Cerebellar nuclear complex (tissue), 1 donor: ENCODE results near the gene INO80D.
"Not testable (repeated sequence)": the region's sequence is repeated elsewhere in the genome, so short reads cannot be mapped to it uniquely, and the experiment has no call there.

Source experiments
- DNase-seq, 2 experiments: peaks; one replicate each; lab custom pipeline; 2025; lab: John Stamatoyannopoulos, UW

The INO80D gene

GRCh38 chr2:206031162-206031784, 54.7 kb downstream of the INO80D start:
- no peak for DNase-seq

DNA sequence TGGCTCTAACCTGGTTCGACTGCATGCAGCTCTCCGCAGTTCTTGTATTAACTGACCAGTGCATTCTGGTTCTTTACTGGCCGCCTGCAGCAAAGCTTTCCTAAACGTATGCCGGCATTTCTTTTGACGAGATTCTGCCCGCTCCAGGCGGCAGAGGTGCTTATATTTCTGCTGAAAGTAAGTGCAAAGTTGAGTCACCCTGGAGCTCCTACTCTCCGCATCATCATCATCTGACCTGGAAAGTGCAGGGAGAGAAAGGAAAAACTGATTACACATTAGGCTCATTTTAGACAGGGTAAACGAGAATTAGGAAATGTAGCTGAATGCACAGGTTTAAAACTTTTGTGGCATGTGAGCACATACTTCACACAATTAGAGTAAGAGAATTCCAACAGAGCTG, 57.9 kb downstream of the INO80D start:
- no peak for DNase-seq

DNA sequence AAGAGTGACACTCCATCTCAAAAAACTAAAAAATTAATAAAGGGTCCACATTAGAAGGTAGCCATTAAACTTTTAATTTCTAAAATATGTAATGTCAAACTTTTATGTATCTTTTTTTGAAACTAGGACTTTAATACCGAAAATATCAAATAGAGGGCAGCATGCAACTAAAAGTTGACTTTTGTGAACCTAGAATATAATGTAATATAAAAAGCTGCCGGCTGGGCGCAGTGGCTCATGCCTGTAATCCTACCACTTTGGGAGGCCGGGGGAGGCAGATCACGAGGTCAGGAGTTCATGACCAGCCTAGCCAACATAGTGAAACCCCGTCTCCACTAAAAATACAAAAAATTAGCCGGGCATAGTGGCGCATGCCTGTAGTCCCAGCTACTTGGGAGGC, 62.8 kb downstream of the INO80D start:
- DNase-seq: no peak

DNA sequence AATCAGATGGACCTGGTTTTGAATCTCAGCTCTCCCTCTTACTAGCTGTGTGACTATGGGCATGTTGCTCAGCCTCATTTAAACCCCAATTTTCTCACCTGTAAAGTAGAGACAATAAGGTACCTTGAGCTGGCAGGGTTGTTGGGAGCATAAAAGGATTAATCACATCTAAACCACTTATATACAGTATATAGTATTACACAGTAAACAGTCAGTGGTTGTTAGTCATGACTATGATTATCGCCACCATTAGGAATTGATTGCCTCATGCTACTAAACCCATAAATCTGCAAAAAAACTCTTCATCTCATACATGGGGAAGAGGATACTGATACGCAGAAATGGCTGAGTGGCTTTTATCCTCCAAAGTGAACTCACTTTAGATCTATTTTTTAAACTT, 65.8 kb downstream of the INO80D start:
- DNase-seq: no peak

- not testable (repeated sequence) for DNase-seq
Observed at GRCh38 chr2:206015746-206016145, 70.2 kb downstream of the INO80D start.

GRCh38 chr2:206011795-206012194, 74.2 kb downstream of the INO80D start:
- no peak for DNase-seq

GRCh38 chr2:206011018-206011614, 74.9 kb downstream of the INO80D start:
- no peak for DNase-seq

GRCh38 chr2:206004004-206004693, 81.8 kb downstream of the INO80D start:
- DNase-seq: no peak

GRCh38 chr2:206002440-206002839, 83.5 kb downstream of the INO80D start:
- DNase-seq: no peak

GRCh38 chr2:206001912-206002311, 84.1 kb downstream of the INO80D start:
- DNase-seq: no peak

DNA sequence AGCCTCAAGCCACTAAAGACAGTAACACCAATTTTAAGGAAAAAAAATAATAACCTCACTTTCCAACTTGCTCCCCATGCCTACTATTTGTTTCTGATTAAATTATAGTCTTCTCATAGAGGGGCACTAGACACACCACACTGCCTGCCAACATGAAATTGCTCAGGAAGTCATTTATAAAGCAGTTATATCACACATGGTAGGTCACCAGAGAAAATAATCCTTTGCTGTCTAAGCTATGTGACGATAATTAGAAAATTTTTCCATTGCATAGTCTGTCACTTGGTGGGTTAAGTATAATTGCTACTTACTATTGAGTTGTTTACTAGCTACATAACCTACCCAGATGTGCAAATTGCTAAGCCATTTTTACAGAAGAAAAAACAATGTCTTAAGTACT, 85.2 kb downstream of the INO80D start:
- no peak for DNase-seq

DNA sequence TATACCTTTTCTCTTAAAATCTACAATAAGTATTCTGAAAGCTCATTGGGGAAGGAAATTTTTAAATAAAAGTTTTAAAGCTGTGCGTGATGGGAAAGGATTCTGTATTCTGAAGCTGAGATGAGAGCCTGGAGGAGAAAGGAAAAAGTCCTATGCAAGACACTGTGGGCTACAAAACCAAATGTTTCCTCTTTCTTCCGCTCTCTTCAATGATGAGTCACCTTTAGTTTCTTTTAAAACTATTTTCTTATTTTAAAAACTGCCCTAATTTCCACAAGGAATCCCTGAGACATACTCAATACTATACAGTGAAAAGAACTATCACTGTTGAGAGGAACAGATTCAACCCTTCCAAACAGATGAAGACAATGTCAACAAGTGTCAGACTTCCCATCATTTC, 87.4 kb downstream of the INO80D start:
- no peak for DNase-seq

DNA sequence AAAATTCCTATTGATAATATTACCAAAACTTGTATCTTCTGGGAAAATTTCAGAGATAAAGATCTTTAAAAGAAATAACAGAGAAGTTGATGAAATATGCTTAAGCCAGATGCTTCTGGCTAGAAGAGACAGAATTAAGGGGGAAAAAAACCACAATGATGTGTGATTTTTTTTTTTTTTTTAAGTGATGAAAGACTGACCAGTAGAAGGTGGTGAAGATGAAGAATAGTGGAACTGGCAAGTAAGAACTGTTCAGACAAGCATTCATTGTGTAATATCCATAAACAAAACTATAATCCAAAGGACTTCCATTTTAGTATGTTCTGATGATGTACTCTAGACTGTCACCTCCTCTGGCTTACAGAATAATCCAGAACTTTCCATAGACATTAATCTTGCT, 89.8 kb downstream of the INO80D start:
- DNase-seq: no peak

GRCh38 chr2:205995260-205995659, 90.7 kb downstream of the INO80D start:
- DNase-seq: no peak

DNA sequence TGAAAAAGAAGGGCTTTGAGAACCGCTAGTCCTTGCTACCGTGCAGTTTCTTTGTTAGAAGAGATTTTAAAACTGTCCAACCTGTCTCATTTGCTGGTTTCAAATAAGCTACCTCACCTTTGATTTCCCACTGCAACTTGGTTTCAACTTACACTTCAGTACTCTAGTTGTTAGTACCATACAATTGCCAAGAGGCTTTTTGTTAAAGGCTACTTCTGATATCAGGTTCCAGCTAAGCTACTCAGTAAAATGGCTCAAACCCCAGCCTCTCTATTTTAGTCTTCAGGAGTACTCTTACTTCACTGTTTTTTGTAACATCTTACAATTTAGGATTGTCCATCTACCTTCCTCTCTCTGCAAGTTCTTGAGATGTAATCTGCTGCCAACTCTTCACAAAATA, 91.6 kb downstream of the INO80D start:
- DNase-seq: no peak

DNA sequence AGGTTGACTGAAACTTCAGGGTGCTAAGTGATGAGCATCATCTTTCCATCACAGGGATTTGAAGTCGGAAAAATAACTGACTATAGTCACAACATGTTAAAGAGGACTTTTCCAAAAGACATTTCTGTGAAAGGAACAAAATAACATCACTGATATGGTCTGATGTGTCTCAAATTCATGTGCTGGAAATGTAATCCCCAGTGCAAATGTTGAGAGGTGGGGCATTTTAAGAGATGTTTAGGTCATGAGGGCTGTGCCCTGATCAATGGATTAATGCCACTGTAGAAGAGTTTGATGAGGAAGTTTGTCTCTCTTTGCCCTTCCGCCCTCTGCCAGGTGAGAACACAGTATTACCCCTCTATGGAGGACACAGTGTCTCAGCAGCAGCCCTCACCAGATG, 95.9 kb downstream of the INO80D start:
- no peak for DNase-seq

- no peak for DNase-seq
Observed at GRCh38 chr2:205989271-205990071, 96.5 kb downstream of the INO80D start.

DNA sequence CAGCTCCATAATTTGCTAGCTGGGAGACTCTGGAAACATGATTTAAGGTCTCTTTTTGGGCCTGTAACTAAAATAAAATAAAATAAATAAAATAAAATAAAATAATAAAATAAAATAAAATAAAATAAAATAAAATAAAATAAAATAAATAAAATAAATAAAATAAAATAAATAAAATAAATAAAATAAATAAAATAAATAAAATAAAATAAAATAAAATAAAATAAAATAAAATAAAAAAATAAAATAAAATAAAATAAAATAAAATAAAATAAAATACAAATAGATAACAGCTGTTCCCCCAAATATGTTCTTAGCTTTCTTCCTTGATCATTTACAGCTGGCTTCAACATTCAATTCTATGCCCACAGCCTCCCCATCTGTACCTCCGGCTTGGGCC, 97.3 kb downstream of the INO80D start:
- DNase-seq: not testable (repeated sequence)

- DNase-seq: no peak
Observed at GRCh38 chr2:205988274-205988673, 97.7 kb downstream of the INO80D start.

GRCh38 chr2:205986334-205986733, 99.6 kb downstream of the INO80D start:
- not testable (repeated sequence) for DNase-seq

DNA sequence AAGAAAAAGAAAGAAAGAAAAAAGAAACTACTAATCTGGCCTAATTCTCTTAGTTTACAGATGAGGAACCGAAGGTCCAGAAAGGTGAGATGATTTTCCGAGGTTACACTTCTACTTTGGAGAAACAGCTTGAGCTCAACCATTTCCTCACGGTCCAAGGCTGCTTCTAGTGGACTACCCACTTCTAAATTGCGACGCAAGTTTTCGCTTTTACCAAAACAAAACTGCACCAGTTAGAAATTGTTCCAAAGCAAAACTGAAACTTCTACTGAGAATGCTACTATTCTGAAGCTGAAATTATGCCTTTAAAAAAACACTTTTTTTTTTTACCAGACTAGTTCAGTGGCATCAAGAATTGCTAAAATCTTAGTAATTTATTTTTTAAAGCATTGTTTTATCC, 101.6 kb downstream of the INO80D start:
- no peak for DNase-seq

GRCh38 chr2:205982776-205983327, 103.1 kb downstream of the INO80D start:
- DNase-seq: no peak
